Measurements from ENCODE around the gene ARHGAP18.
"Not testable (repeated sequence)": the region's sequence is repeated elsewhere in the genome, so short reads cannot be mapped to it uniquely, and the experiment has no call there.

ARHGAP18 gene

GRCh38 chr6:129607581-129608186 lies 102.3 kb downstream of the ARHGAP18 start:
- DNase-seq = no peak

GRCh38 chr6:129606664-129607063 lies 103.3 kb downstream of the ARHGAP18 start:
- no peak for DNase-seq

GRCh38 chr6:129605967-129606366 lies 104.0 kb downstream of the ARHGAP18 start:
- DNase-seq = no peak

- DNase-seq = no peak
Observed at GRCh38 chr6:129605095-129605494, 104.9 kb downstream of the ARHGAP18 start.

GRCh38 chr6:129604321-129604720 lies 105.7 kb downstream of the ARHGAP18 start:
- DNase-seq = no peak

- DNase-seq = no peak
Observed at GRCh38 chr6:129603741-129604140, 106.2 kb downstream of the ARHGAP18 start.

GRCh38 chr6:129601323-129601722 lies 108.7 kb downstream of the ARHGAP18 start:
- no peak for DNase-seq

- no peak for DNase-seq
Observed at GRCh38 chr6:129599467-129599866, 110.5 kb downstream of the ARHGAP18 start.

GRCh38 chr6:129598244-129599187 lies 111.5 kb downstream of the ARHGAP18 start:
- DNase-seq = no peak

- DNase-seq = no peak
Observed at GRCh38 chr6:129597023-129597713, 112.8 kb downstream of the ARHGAP18 start.

GRCh38 chr6:129596522-129596921 lies 113.5 kb downstream of the ARHGAP18 start:
- no peak for DNase-seq

- no peak for DNase-seq
Observed at GRCh38 chr6:129593233-129593564, 116.8 kb downstream of the ARHGAP18 start.

GRCh38 chr6:129592516-129593232 lies 117.3 kb downstream of the ARHGAP18 start:
- DNase-seq = peak; percentile 5

GRCh38 chr6:129590408-129591022 lies 119.5 kb downstream of the ARHGAP18 start:
- no peak for DNase-seq

GRCh38 chr6:129586815-129587214 lies 123.2 kb downstream of the ARHGAP18 start:
- no peak for DNase-seq

GRCh38 chr6:129583866-129584265 lies 126.1 kb downstream of the ARHGAP18 start:
- DNase-seq = no peak

- no peak for DNase-seq
Observed at GRCh38 chr6:129578315-129578714, 131.7 kb downstream of the ARHGAP18 start.

- DNase-seq = no peak
Observed at GRCh38 chr6:129577691-129578090, 132.3 kb downstream of the ARHGAP18 start.

- DNase-seq = no peak
Observed at GRCh38 chr6:129576456-129576855, 133.5 kb downstream of the ARHGAP18 start.

GRCh38 chr6:129575378-129576118 lies 134.4 kb downstream of the ARHGAP18 start:
- DNase-seq = no peak

GRCh38 chr6:129574605-129575004 lies 135.4 kb downstream of the ARHGAP18 start:
- not testable (repeated sequence) for DNase-seq

GRCh38 chr6:129570929-129571328 lies 139.0 kb downstream of the ARHGAP18 start:
- DNase-seq = not testable (repeated sequence)

Data from stimulated activated CD4-positive, alpha-beta T cell treated with anti-CD3 and anti-CD28 coated beads, Interleukin-4, amount 100 ng/mL, for 1 hour (primary cell).